Sigmoid colon (tissue), 4 donors: ENCODE data around the gene KIAA0513.

Experiments
- EP300 ChIP-seq, 4 donors: sonication (generic); formaldehyde crosslinking; IDR thresholded peaks; one replicate each; pipeline ENCODE4 v1.6.1; 2017; ENCODE audit warnings: antibody characterized with exemption in 4 of 4
- POLR2A ChIP-seq, 2 donors: fragments of 450-650 bp; IDR thresholded peaks; one replicate each; pipeline ENCODE4 v1.6.1; 2016; ENCODE audit warnings: antibody characterized with exemption in 2 of 2, mild to moderate bottlenecking in 2 of 2, moderate library complexity in 2 of 2
- POLR2AphosphoS5 ChIP-seq, 4 donors: sonication (generic); formaldehyde crosslinking; IDR thresholded peaks; one replicate each; pipeline ENCODE4 v1.6.1; 2017; ENCODE audit warnings: antibody characterized with exemption in 4 of 4
- TF ChIP-seq, protein P1 (sequence below), 4 experiments: fragments of 450-650 bp in 3 of 4; fragments of 200-600 bp in 1 of 4; IDR thresholded peaks; one replicate each; pipeline ENCODE4 v1.5.1; 2016 to 2019; ENCODE audit warnings: antibody characterized with exemption in 4 of 4, mild to moderate bottlenecking in 3 of 4, moderate library complexity in 2 of 4

DNA sequence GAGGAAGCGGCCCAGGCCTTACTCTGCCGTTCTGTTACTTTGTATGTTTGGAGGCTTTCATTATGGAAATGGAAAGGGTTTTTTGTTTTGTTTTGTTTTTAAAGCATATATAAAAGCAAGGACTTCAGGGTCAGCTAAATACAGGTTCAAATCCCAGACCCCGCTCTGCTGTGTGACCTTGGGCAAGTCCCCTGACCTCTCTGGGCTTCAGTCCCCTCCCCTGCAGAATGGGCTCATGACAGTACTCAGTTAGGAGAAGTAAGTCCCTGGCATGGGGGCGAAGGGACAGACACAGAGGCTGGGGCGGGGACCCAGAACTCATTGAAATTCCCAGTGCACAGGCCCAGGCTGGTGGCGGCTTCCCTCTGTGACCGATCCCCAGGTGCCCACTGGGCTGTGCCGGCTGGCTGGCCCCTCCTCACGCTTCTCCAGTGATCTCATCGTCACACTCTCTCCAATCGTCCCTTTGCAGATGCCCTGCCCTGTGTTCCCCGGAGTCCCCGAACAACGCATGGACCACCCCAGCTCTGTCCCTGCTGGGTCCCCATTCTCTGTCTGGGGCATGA lies 85.7 kb downstream of the KIAA0513 start:
- TF ChIP-seq, protein P1, sequence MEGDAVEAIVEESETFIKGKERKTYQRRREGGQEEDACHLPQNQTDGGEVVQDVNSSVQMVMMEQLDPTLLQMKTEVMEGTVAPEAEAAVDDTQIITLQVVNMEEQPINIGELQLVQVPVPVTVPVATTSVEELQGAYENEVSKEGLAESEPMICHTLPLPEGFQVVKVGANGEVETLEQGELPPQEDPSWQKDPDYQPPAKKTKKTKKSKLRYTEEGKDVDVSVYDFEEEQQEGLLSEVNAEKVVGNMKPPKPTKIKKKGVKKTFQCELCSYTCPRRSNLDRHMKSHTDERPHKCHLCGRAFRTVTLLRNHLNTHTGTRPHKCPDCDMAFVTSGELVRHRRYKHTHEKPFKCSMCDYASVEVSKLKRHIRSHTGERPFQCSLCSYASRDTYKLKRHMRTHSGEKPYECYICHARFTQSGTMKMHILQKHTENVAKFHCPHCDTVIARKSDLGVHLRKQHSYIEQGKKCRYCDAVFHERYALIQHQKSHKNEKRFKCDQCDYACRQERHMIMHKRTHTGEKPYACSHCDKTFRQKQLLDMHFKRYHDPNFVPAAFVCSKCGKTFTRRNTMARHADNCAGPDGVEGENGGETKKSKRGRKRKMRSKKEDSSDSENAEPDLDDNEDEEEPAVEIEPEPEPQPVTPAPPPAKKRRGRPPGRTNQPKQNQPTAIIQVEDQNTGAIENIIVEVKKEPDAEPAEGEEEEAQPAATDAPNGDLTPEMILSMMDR (IDR thresholded peaks at IDR 0.05) = no peak
- TF ChIP-seq POLR2A (IDR thresholded peaks at IDR 0.05) (no peak), POLR2AphosphoS5 (IDR thresholded peaks at IDR 0.05) (no peak), EP300 (IDR thresholded peaks at IDR 0.05) (no peak)
